MM.1S (cell line): Measurements from ENCODE around the gene ITPKA.

Source experiments
- CTCF ChIP-seq: fragments of 300-600 bp; sonication (generic); IDR thresholded peaks from 2 replicates; pipeline ENCODE4 v1.5.1; 2016; ENCODE audit warnings: antibody characterized with exemption, low read length, mixed read lengths
- EZH2 ChIP-seq: fragments of 300-600 bp; sonication (generic); optimal IDR thresholded peaks from 2 replicates; pipeline ENCODE3; 2017; ENCODE audit warnings: low read depth, mild to moderate bottlenecking, antibody characterized with exemption, low read length, mixed read lengths
- EZH2phosphoT487 ChIP-seq: fragments of 300-600 bp; sonication (generic); IDR thresholded peaks from 2 replicates; pipeline ENCODE4 v1.6.1; 2018; ENCODE audit warnings: antibody characterized with exemption, low read length

GRCh38 chr15:41489641-41490040 lies 4.0 kb upstream of the ITPKA start:
- no peak for TF ChIP-seq CTCF
- no peak for TF ChIP-seq EZH2phosphoT487
- no peak for TF ChIP-seq EZH2
